Sigmoid colon (tissue), 4 donors: ENCODE data around the gene CXorf49.
"Not testable (repeated sequence)": the region's sequence is repeated elsewhere in the genome, so short reads cannot be mapped to it uniquely, and the experiment has no call there.

ENCODE experiments used
- POLR2A ChIP-seq, 2 donors: fragments of 450-650 bp; IDR thresholded peaks; one replicate each; pipeline ENCODE4 v1.6.1; 2016; ENCODE audit warnings: antibody characterized with exemption in 2 of 2, mild to moderate bottlenecking in 2 of 2, moderate library complexity in 2 of 2
- POLR2AphosphoS5 ChIP-seq, 4 donors: sonication (generic); formaldehyde crosslinking; IDR thresholded peaks; one replicate each; pipeline ENCODE4 v1.6.1; 2017; ENCODE audit warnings: antibody characterized with exemption in 4 of 4
- TF ChIP-seq, protein P1 (sequence below), 4 experiments: fragments of 450-650 bp in 3 of 4; fragments of 200-600 bp in 1 of 4; IDR thresholded peaks; one replicate each; pipeline ENCODE4 v1.5.1; 2016 to 2019; ENCODE audit warnings: antibody characterized with exemption in 4 of 4, mild to moderate bottlenecking in 3 of 4, moderate library complexity in 2 of 4

DNA sequence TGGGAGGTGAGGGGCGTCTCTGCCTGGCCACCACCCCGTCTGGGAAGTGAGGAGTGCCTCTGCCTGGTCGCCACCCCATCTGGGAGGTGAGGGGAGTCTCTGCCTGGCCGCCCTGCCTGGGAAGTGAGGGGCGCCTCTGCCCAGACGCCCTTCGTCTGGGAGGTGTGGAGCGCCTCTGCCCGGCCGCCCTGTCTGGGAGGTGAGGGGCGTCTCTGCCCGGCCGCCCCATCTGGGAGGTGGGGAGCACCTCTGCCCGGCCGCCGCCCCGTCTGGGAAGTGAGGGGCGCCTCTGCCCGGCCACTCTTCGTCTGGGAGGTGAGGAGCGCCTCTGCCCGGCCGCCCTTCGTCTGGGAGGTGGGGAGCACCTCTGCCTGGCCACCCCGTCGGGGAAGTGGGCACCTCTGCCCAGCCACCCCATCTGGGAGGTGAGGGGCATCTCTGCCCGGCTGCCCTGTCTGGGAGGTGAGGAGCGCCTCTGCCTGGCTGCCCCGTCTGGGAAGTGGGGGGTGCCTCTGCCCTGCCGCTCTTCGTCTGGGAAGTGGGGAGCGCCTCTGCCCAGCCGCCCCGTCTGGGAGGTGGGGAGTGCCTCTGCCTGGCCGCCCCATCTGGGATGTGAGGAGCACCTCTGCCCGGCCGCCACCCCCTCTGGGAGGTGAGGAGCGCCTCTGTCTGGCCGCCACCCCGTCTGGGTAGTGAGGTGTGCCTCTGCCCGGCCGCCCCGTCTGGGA lies 41.9 kb downstream of the CXorf49 start:
- TF ChIP-seq, protein P1, sequence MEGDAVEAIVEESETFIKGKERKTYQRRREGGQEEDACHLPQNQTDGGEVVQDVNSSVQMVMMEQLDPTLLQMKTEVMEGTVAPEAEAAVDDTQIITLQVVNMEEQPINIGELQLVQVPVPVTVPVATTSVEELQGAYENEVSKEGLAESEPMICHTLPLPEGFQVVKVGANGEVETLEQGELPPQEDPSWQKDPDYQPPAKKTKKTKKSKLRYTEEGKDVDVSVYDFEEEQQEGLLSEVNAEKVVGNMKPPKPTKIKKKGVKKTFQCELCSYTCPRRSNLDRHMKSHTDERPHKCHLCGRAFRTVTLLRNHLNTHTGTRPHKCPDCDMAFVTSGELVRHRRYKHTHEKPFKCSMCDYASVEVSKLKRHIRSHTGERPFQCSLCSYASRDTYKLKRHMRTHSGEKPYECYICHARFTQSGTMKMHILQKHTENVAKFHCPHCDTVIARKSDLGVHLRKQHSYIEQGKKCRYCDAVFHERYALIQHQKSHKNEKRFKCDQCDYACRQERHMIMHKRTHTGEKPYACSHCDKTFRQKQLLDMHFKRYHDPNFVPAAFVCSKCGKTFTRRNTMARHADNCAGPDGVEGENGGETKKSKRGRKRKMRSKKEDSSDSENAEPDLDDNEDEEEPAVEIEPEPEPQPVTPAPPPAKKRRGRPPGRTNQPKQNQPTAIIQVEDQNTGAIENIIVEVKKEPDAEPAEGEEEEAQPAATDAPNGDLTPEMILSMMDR (IDR thresholded peaks at IDR 0.05): not testable (repeated sequence)
- not testable (repeated sequence) for TF ChIP-seq POLR2AphosphoS5, POLR2A (IDR thresholded peaks at IDR 0.05)
